BE2C (cell line): ENCODE results near the gene RPS6KB2.
"Not testable (repeated sequence)": the region's sequence is repeated elsewhere in the genome, so short reads cannot be mapped to it uniquely, and the experiment has no call there.

ENCODE experiments used
- DNase-seq: peaks from one replicate; pipeline ENCODE4 v3.0.0-alpha.2; 2020
- H3K27me3 ChIP-seq: fragments of 250-450 bp; sonication (Bioruptor Pico); 2 replicates; pipeline ENCODE4 v1.5.1; 2020; ENCODE audit warnings: mild to moderate bottlenecking
- H3K36me3 ChIP-seq: fragments of 250-450 bp; sonication (Bioruptor Pico); 2 replicates; pipeline ENCODE4 v1.5.1; 2020; ENCODE audit warnings: mild to moderate bottlenecking
- H3K4me1 ChIP-seq: fragments of 250-450 bp; sonication (Bioruptor Pico); 2 replicates; pipeline ENCODE4 v1.5.1; 2020
- H3K4me3 ChIP-seq: 2 replicates; pipeline ENCODE4 v1.5.1; 2011; ENCODE audit warnings: low read depth, low read length
- H3K9me3 ChIP-seq: fragments of 250-450 bp; sonication (Bioruptor Pico); 2 replicates; pipeline ENCODE4 v1.5.1; 2020
- TF ChIP-seq, protein P1 (sequence below): IDR thresholded peaks from 2 replicates; pipeline ENCODE4 v1.5.1; 2012; ENCODE audit warnings: mild to moderate bottlenecking, low read depth, low read length

The RPS6KB2 gene

GRCh38 chr11:67468056-67468455 lies 39.8 kb downstream of the RPS6KB2 start:
- Histone ChIP-seq H3K4me3 (peak overlapping the region; percentile 69), H3K27me3 (no peaks in the 10 kb centered on the region), H3K36me3 (no peaks in the 10 kb centered on the region), H3K4me1 (peaks cover 8% of the 10 kb centered on the region), H3K9me3 (no peaks in the 10 kb centered on the region)
- TF ChIP-seq, protein P1, sequence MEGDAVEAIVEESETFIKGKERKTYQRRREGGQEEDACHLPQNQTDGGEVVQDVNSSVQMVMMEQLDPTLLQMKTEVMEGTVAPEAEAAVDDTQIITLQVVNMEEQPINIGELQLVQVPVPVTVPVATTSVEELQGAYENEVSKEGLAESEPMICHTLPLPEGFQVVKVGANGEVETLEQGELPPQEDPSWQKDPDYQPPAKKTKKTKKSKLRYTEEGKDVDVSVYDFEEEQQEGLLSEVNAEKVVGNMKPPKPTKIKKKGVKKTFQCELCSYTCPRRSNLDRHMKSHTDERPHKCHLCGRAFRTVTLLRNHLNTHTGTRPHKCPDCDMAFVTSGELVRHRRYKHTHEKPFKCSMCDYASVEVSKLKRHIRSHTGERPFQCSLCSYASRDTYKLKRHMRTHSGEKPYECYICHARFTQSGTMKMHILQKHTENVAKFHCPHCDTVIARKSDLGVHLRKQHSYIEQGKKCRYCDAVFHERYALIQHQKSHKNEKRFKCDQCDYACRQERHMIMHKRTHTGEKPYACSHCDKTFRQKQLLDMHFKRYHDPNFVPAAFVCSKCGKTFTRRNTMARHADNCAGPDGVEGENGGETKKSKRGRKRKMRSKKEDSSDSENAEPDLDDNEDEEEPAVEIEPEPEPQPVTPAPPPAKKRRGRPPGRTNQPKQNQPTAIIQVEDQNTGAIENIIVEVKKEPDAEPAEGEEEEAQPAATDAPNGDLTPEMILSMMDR, result no peak
- no peak for DNase-seq

- H3K36me3 ChIP-seq, result no peaks in the 10 kb centered on the region
- H3K4me1 ChIP-seq, result peaks cover 8% of the 10 kb centered on the region
- TF ChIP-seq, protein P1, result no peak
- H3K27me3 ChIP-seq, result no peaks in the 10 kb centered on the region
- H3K9me3 ChIP-seq, result no peaks in the 10 kb centered on the region
- DNase-seq, result no peak
- H3K4me3 ChIP-seq, result peak overlapping the region; percentile 69
Measured at GRCh38 chr11:67468456-67468758, 40.1 kb downstream of the RPS6KB2 start.

DNA sequence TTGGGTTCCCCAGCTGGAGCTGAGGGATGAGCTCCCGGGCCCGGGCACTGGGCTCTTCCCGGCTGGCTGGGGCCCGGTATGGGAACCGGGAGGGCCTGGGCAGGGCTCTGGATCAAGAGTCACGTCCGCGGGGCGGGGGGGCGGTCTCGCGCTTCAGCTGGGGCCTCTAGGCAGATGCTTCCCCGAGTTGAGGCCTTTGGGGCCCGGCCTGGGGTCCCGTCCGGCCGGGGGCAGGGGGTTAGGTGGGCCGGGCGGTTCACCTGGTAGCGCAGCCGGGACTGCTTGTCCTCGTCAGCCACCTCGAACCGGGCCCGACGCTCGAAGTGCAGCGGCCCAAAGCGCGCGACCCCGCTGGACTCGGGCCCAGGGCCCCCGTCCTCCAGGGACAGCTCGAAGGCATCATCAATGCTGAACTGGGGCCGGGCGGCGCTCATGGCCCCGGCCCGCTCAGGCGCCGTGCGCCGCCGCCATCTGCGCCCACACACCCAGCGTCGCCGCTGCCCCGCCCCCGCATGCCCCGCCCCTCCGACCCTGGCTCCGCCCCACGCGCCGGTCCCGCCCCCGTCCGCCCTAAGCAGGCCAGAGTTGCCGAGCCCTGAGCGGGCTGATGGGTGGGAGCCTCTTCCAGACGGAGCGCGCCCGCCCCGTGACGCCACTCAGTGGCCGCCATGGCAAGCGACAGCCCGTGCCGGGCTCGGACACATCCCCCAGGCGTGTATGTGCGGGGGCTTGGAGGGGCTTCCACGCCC lies 40.6 kb downstream of the RPS6KB2 start, which contains the start of gene TMEM134:
Gene TMEM134, minus strand, starts transcription at position 493 of the 749 bp plus-strand sequence. Its CDS starts 59 bp downstream, at position 434.
- Histone ChIP-seq H3K27me3 (no peaks in the 10 kb centered on the region), H3K9me3 (no peaks in the 10 kb centered on the region), H3K4me1 (peaks cover 4% of the 10 kb centered on the region), H3K4me3 (peak within 1 kb of the TSS; percentile 69), H3K36me3 (no peaks in the 10 kb centered on the region)
- peak; percentile 96 for DNase-seq
- TF ChIP-seq, protein P1, result peak; percentile 50

- Histone ChIP-seq H3K4me1 (no peaks in the 10 kb centered on the region), H3K36me3 (no peaks in the 10 kb centered on the region), H3K4me3 (peak overlapping the region; percentile 68), H3K27me3 (no peaks in the 10 kb centered on the region), H3K9me3 (no peaks in the 10 kb centered on the region)
- TF ChIP-seq, protein P1, result no peak
- DNase-seq, result no peak
Measured at GRCh38 chr11:67469508-67469811, 41.2 kb downstream of the RPS6KB2 start.

DNA sequence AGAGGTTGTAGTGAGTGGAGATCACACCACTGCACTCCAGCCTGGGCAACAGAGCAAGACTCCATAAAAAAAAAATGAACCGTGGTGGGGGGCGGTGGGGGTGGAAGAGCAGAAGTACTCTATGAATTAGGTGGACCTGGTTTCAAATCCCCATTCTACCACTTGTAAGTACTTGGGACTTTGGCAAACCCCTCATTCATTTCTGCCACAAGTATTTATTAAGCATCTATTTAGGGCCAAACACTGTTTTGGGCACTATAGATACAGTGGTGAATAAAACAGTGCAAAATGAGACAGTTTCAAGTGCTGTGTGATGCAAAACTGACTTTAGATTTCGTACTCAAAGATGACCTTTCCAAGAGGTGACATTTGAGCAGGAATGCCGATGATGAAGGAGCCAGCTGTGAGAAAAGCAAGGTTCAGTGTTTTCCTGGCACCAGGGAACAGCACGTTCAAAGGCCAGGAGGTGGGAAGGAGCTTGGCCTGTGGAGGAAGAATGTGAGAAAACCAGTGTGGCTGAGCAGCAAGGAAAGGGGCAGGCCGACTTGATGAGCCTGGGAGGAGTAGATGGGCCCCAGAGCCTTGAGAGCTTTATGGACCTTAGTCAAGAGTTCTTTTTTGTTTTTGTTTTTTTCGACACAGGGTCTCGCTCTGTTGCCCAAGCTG lies 42.2 kb downstream of the RPS6KB2 start:
- no peak overlapping the region for H3K4me3 ChIP-seq
- no peaks in the 10 kb centered on the region for H3K9me3 ChIP-seq
- H3K4me1 ChIP-seq, result no peaks in the 10 kb centered on the region
- DNase-seq, result no peak
- no peaks in the 10 kb centered on the region for H3K36me3 ChIP-seq
- TF ChIP-seq, protein P1, result no peak
- no peaks in the 10 kb centered on the region for H3K27me3 ChIP-seq

DNA sequence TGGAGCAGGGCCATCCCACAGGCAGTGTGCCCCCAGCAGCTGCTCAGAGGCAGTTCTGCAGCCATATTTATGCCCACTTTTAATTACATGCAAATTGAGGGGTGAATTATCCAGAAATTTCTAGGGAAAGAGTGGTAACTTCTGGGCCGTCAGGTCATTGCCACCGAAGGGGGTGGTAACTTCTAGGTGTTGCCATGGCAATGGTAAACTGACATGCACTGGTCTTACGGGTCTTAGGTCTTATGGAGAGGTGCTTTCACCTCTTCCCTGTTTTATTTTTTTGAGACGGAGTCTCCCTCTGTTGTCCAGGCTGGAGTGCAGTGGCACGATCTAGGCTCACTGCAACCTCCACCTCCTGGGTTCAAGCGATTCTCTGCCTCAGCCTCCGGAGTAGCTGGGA lies 44.6 kb downstream of the RPS6KB2 start:
- H3K36me3 ChIP-seq, result no peaks in the 10 kb centered on the region
- H3K4me3 ChIP-seq, result no peak overlapping the region
- no peaks in the 10 kb centered on the region for H3K4me1 ChIP-seq
- H3K27me3 ChIP-seq, result no peaks in the 10 kb centered on the region
- no peaks in the 10 kb centered on the region for H3K9me3 ChIP-seq
- TF ChIP-seq, protein P1, result no peak
- no peak for DNase-seq

DNA sequence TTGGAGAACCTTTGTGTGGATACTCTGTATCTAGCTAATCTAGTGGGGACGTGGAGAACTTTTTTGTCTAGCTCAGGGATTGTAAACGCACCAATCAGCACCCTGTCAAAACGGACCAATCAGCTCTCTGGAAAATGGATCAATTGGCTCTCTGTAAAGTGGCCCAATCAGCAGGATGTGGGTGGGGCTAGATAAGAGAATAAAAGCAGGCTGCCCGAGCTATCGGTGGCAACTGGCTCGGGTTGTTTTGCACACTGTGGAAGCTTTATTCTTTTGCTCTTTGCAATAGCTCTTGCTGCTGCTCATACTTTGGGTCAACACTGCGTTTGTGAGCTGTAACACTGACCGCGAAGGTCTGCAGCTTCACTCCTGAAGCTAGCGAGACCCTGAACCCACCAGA lies 48.4 kb downstream of the RPS6KB2 start:
- H3K4me1 ChIP-seq, H3K27me3 ChIP-seq, DNase-seq, H3K4me3 ChIP-seq, H3K36me3 ChIP-seq, H3K9me3 ChIP-seq: not testable (repeated sequence)

- H3K4me1 ChIP-seq, H3K9me3 ChIP-seq, H3K27me3 ChIP-seq, DNase-seq, H3K4me3 ChIP-seq, H3K36me3 ChIP-seq: not testable (repeated sequence)
Measured at GRCh38 chr11:67477344-67478050, 49.2 kb downstream of the RPS6KB2 start.
